HEK293T (cell line): ENCODE data around the gene KCNK6.

Experiments used
- ELF4 ChIP-seq: fragments of 450-650 bp; IDR thresholded peaks from 2 replicates; pipeline ENCODE4 v1.6.1; 2017; ENCODE audit warnings: antibody characterized with exemption
- FOXA1 ChIP-seq: fragments of 450-650 bp; IDR thresholded peaks from 2 replicates; pipeline ENCODE4 v1.6.1; 2016; ENCODE audit warnings: mild to moderate bottlenecking
- FOXM1 ChIP-seq: fragments of 450-650 bp; IDR thresholded peaks from 2 replicates; pipeline ENCODE4 v1.6.1; 2017; ENCODE audit warnings: mild to moderate bottlenecking, borderline replicate concordance
- ZNF384 ChIP-seq: fragments of 450-650 bp; IDR thresholded peaks from 2 replicates; pipeline ENCODE4 v1.6.1; 2016

DNA sequence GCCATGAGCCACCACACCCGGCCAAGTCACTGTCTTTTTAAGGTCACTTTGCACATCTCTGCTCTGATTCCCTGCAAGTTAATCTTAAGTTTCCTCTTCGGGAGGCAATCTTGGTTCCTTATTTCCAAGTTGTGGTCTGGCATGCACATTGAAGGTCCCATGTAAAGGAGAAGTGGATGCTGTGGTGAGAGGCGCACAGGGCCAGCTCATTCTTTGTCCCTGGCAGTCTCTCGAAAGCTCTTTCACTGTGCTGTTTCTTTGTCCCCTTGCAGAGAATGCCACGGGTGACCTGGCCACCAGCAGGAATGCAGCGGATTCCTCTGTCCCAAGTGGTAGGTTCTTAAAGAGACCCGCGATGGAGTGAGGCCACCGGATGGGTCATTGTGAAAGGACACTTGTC lies 32.0 kb upstream of the KCNK6 start:
- TF ChIP-seq ELF4 (no peak), ZNF384 (no peak), FOXA1 (no peak), FOXM1 (no peak)
